ENCODE measurements around the gene RNF8. TPM values are rescaled to one million over a fixed set of nuclear protein-coding genes. Genes with fewer than 3 reads are reported as not detected.

Gene RNF8
- total RNA-seq, 1 donor from 2014 or later = 34.2 TPM

DNA sequence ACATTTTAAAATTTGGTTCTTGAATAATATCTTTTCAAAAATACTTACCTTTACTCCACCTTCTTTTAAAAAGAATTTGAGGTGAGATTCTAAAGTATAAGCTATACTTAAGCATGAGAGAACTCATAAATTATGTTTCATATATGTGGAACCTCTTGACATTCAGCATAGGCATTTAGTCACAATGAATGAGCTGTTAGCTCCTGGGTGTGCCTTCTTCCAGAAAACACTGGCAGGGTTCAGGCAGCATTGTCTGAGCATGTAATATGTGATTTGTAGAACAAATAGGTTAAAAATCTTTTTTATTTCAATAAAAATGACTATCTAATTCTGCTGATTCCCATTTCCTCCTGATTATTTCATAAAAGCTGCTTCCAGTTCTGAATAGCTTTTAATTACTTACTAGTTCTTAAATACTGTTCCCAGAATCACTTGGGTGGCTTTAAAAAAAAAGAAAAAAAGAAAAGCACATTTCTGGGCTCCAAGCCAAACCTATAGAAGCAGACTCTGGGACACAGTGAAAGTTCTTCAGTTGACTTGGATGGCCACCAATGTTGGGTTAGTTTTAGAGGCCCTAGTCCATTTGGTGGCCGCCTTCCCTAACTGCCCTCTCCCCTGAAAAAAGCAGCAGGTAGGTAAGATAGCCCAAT lies 20.2 kb downstream of the RNF8 start:
- TF ChIP-seq CTCF (IDR thresholded peaks at IDR 0.05; ENCODE audit: unreplicated experiment) = no peak
- peaks cover 12% of the 10 kb centered on the region for H3K36me3 Mint-ChIP-seq (ENCODE audit: insufficient read depth)
- H3K4me3 Mint-ChIP-seq (ENCODE audit: low read depth) = no peak overlapping the region
- H3K9me3 Mint-ChIP-seq (ENCODE audit: low read depth) = no peaks in the 10 kb centered on the region
- H3K27ac Mint-ChIP-seq = peak overlapping the region; percentile 13
- no peak for DNase-seq (ENCODE audit: low spot score, unreplicated experiment)
- peaks cover 9% of the 10 kb centered on the region for H3K4me1 Mint-ChIP-seq (ENCODE audit: low read depth)
- H3K27me3 Mint-ChIP-seq = no peaks in the 10 kb centered on the region

DNA sequence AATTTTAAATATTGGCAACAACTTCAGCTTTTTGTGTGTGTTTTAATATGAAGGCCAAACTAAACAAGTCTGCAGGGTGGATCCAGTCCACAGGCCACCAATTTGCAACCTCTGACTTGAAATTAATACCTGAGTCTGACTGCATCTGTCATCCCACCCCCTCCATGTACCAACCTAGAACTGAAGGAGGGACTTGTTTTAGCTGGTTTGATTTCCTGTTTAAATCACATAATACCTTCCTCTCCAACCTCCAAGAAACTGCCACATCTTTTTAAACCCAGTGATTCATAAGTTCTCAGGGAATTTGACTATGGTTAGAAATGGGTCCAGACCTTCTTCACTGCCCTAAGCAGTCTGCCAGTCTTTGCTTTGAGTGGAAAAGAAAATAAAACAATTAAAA lies 21.6 kb downstream of the RNF8 start:
- Mint-ChIP-seq H3K9me3 (ENCODE audit: low read depth) (no peaks in the 10 kb centered on the region), H3K36me3 (ENCODE audit: insufficient read depth) (peaks cover 10% of the 10 kb centered on the region), H3K4me3 (ENCODE audit: low read depth) (no peak overlapping the region), H3K4me1 (ENCODE audit: low read depth) (peaks cover 1% of the 10 kb centered on the region), H3K27me3 (no peaks in the 10 kb centered on the region), H3K27ac (no peak overlapping the region)
- TF ChIP-seq CTCF (IDR thresholded peaks at IDR 0.05; ENCODE audit: unreplicated experiment) = no peak
- DNase-seq (ENCODE audit: low spot score, unreplicated experiment) = no peak

GRCh38 chr6:37376078-37376743 lies 22.4 kb downstream of the RNF8 start:
- DNase-seq (ENCODE audit: low spot score, unreplicated experiment) = no peak
- Mint-ChIP-seq H3K4me3 (ENCODE audit: low read depth) (no peak overlapping the region), H3K4me1 (ENCODE audit: low read depth) (no peaks in the 10 kb centered on the region), H3K27me3 (no peaks in the 10 kb centered on the region), H3K27ac (no peak overlapping the region), H3K9me3 (ENCODE audit: low read depth) (no peaks in the 10 kb centered on the region), H3K36me3 (ENCODE audit: insufficient read depth) (peaks cover 9% of the 10 kb centered on the region)
- no peak for TF ChIP-seq CTCF (IDR thresholded peaks at IDR 0.05; ENCODE audit: unreplicated experiment)

DNA sequence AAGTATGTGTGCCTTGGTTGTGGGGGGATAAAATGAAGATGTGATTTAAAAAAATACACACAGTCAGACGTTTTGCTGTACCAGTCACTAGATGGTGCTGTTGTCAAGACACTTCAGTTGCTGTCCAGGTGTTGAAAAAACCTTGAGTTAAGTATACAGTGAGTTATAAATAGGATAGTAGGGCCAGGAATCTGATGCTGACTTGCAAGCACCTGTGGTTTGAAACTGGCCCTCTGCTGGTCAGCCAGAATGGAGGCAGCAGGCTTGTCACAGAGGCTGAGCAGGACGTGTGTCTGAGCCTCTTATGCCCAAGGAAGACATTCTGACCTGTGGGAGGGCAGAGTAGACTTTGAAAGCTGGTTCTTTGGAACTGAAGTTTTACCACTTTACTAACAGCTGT lies 27.8 kb downstream of the RNF8 start:
- peak; percentile 69 for TF ChIP-seq CTCF (IDR thresholded peaks at IDR 0.05; ENCODE audit: unreplicated experiment)
- Mint-ChIP-seq H3K4me3 (ENCODE audit: low read depth) (no peak overlapping the region), H3K36me3 (ENCODE audit: insufficient read depth) (peaks cover 18% of the 10 kb centered on the region), H3K27me3 (no peaks in the 10 kb centered on the region), H3K4me1 (ENCODE audit: low read depth) (no peaks in the 10 kb centered on the region), H3K9me3 (ENCODE audit: low read depth) (no peaks in the 10 kb centered on the region), H3K27ac (peak overlapping the region; percentile 30)
- peak; percentile 14 for DNase-seq (ENCODE audit: low spot score, unreplicated experiment)

DNA sequence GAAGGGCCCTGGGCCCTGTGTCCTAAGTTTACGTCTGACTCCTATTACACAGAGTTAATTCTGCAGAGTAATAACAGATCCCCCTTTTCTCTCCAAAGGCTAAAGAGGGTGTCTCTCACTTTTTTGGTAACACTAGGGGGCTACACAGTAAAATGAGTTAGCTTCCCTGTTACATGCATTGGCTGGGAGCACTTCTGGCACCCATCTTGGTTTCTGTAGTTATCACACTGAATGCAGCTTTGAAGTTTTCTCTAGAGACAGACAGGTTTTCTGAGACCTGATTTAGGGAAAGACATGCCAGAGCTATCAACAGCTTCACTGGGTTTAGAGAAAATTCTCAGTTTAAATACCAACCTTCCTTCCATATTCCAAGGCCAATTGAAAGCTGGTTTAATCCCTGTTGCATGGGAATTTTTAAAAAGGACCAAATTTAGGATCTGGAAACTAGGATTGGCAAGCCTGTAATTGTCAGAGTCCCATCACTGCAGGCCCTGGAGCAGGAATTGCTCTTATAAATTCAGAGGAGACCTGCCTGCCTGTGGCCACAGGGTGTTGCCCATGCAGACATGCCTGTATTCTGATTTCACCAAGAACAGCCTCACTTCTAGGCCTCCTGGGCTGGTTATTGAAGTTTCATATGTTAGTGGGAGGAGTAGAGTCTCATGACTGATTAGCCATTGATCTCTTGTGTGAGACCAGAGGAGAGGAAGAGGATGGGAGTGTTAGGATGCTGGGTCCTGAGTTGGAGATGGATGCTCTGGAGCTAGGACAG lies 29.4 kb downstream of the RNF8 start:
- Mint-ChIP-seq H3K9me3 (ENCODE audit: low read depth) (no peaks in the 10 kb centered on the region), H3K36me3 (ENCODE audit: insufficient read depth) (peaks cover 15% of the 10 kb centered on the region), H3K27ac (no peak overlapping the region), H3K4me1 (ENCODE audit: low read depth) (no peaks in the 10 kb centered on the region), H3K27me3 (no peaks in the 10 kb centered on the region), H3K4me3 (ENCODE audit: low read depth) (no peak overlapping the region)
- no peak for DNase-seq (ENCODE audit: low spot score, unreplicated experiment)
- TF ChIP-seq CTCF (IDR thresholded peaks at IDR 0.05; ENCODE audit: unreplicated experiment) = no peak
